Activated T-cell treated with anti-CD3 and anti-CD28 coated beads for 48 hours (primary cell): ENCODE data around the gene PAPOLG.
"Not testable (repeated sequence)": the region's sequence is repeated elsewhere in the genome, so short reads cannot be mapped to it uniquely, and the experiment has no call there.

Experiments
- DNase-seq: peaks from one replicate; pipeline ENCODE4 v3.0.0-alpha.2; 2020; ENCODE audit warnings: low read depth

PAPOLG gene

DNA sequence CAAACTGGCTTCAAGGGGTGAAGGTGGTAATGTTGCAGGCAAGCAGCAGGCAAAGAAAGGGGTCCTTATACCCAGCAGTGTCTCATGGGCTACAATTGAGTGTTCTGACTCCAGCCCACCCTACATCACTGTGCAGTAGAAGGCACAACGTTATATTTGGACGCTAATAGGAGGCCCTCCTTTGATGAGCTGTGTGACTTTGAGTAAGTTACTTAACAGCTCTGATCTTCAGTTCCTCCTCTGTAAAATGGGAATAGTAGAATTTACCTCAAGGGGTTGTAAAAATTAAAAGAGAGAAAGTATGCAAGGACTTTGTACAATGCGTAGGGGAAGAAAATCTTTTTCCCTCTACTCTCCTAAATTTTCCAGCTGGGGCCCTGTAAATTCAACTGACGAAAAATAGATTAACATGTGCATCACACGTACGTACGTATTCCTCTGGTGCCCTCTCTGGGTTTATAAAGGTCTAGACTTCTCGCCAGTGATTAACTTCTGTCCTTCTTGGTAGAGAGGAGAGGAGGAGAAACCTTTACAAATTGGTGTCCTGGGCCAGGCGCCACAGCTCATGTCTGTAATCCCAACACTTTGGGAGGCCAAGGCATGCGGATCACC is 67.7 kb downstream of the PAPOLG start:
- no peak for DNase-seq

DNA sequence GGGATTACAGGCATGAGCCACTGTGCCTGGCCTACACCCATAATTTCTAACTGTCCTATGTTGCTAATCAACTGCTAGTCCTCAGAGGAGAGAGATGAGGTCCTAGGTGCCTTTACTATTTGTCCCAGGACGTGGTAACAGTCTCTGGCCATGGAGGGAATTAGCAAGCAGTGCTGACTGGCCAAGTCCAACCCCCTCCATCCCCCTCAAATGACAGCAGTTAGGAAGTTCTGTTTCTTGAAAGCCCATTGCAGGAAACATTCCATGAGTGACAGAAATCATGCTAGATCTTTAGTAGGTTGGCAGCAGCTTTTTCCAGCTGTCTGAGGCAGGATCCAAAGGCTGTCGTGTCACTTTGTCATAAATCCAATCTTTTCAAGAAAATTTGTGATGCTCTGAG is 69.6 kb downstream of the PAPOLG start:
- no peak for DNase-seq

DNA sequence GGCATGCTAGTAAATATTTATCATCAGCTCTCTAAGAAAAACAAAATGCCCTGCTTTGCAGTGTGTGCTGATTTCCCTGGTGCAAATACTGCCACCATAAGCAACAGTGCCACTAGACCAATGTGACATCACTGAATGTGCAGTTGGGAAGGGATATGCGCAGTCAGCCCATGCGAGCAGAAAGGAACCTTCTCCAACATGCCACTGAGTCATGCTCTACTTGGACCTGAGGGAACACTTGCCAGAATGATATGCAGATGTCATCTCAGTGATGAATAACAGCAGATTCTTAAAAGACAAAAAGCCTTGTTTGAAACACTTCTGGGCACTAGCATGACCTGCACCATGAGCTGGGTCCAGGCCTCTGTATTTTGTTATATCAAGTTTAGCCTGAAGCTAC is 70.0 kb downstream of the PAPOLG start:
- no peak for DNase-seq

DNA sequence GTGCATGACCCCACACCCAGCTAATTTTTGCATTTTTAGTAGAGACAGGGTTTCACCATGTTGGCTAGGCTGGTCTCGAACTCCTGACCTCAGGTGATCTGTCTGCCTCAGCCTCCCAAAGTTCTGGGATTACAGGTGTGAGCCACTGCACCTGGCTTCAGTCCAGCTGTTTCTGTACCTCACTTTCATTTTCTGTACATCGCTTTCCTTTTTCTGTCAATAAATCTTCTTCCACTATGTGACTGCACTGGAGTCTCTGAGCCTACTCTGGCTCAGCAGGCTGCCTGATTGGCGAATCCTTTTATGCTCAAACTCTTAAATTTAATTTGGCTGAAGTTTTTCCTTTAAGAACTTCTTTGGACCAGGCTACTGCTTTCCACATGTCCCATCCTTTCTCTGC is 70.8 kb downstream of the PAPOLG start:
- not testable (repeated sequence) for DNase-seq

DNA sequence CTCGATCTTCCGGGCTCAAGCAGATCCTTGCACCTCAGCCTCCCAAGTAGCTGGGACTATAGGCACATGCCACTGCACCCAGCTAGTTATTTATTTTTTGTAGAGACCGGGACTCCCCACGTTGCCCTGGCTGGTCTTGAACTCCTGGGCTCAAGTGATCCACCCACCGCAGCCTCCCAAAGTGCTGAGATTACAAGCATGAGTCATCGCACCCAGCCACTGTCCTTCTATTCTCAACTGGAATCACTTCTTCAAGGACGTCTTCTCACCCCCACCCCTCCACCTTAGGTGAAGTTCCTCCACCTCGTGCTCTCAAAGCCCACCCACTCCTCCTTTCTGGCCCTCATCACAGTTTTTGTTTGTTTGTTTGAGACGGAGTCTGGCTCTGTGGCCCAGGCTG is 71.3 kb downstream of the PAPOLG start:
- DNase-seq, result no peak

DNA sequence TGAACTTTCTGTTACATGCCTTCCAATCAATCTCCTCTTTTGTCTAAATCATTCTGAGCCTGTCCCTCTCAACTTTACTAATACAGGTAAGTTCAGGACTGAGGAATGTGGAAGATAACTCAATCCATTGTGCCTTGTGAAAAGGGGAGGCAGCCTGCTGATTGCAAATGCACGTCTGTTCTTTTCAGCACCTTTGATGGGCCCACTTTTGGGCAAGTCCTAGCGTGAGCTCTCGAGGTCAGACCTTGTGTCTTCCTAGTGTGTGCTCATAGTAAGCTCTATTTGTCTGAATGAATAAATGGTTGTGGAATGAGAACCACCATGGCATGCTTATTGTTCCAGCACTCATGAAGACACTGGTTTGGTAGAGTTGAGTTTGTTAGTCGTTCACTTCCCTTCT is 74.9 kb downstream of the PAPOLG start:
- no peak for DNase-seq

DNA sequence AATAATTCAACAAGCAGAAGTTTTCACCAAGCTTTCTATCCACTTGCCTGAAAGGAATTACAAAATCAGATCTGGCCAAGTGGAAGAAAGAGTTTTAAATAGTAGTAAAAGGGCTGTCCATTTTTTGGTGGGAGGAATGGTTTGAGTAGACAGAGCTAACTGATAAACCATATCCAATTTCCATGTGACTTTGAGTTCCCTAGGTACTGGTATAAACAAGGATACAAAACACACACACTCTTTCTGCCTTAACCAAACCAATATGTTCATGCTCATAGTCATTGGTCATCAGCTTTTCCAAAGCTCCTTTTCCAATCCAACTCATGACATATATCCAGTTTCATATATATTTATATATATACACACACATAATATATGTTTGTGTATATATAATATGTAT is 75.9 kb downstream of the PAPOLG start:
- no peak for DNase-seq

DNA sequence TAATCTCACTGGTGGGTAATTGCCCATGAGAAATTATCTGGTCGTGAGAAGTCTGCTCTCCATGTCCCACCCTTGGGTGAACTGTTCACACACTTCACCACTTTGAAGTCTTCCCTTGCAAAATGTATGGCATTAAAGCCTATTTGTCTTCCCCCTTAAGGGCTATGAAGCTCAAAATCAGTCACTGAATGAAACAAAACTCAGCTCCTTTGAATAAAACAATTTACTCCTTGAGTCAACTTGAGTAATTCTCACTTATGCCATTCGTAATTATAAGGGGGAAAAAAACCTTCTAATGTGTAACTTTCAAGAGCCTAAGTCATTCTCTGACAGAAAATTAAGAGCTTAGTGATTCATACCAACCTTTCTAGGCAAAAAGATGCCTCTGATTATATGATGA is 76.6 kb downstream of the PAPOLG start:
- DNase-seq, result no peak

DNA sequence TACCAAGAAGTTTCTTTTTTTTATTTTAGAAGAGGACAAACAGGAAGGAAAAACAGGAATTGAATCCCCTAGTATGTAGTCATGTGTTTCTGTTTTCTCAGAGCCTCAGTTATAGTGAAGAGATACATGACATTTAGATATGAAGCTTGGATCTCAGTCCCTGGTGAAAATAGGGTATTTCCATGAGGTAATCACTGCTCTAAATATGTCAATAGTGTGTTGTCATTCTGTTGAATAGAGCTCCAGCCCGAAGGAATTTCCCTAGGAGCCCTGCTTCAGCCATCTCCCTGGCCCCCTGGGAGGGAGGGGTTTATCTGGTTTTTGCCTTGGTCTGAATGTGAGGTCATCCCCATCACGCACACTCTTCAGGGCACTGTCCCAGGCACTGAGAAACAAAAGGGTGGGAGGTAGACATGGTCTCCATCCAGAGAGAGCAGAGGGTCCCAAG is 78.2 kb downstream of the PAPOLG start:
- DNase-seq, result no peak

DNA sequence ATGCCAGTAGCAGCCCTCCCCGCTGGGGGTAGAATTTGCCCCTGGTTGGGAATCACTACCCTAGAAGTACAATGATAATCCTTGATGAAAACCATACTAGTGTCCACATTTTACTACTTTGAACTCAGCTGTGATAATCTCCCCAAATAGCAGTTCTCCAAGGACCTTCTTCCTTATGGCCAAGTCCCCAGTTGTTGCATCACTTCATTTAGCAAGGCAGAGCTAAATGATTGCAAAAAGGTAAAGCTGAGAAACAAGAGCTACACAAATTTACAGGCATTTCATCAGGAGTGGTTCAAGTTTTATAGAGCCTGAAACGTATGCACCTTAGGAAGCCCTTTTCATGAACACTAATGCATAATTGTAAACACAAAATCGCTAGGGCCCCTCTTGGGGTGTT is 80.4 kb downstream of the PAPOLG start:
- DNase-seq, result no peak

DNA sequence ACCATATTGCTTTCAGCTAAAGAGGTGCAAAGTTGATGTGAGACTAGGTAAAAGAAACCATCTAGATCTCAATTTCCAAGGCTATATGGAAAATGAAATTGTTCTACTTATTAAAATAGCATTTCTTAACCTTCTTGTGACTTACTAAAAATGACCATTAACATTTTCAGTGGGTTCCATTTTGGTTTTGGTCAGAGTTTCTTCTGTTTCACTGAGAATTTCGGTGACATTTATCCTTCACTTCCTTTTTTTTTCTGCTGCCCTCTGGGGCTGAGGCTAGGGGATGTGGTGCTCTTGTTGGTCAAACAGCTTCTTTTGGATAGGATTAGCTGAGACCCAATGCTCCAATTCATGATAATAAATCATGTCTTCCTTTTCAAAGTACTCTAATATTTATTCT is 81.1 kb downstream of the PAPOLG start:
- DNase-seq, result no peak

DNA sequence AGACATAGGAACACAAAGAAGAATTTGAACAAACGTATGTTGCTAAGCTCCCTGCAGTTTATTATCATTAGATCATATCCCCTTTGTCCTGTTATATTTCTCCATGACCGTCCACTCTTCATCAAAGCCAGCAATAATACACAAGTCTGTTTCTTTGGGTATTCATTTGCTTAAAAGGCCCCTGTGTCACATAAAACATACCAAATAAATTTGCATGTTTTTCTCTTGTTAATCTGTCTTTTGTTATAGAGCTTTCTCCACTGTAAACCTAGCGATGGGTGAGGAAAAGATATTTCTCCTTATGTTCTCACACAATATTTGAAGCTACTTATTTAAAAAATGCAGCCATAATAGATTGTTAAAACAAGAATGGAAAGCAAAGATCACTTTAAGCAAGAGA is 82.4 kb downstream of the PAPOLG start:
- no peak for DNase-seq

DNA sequence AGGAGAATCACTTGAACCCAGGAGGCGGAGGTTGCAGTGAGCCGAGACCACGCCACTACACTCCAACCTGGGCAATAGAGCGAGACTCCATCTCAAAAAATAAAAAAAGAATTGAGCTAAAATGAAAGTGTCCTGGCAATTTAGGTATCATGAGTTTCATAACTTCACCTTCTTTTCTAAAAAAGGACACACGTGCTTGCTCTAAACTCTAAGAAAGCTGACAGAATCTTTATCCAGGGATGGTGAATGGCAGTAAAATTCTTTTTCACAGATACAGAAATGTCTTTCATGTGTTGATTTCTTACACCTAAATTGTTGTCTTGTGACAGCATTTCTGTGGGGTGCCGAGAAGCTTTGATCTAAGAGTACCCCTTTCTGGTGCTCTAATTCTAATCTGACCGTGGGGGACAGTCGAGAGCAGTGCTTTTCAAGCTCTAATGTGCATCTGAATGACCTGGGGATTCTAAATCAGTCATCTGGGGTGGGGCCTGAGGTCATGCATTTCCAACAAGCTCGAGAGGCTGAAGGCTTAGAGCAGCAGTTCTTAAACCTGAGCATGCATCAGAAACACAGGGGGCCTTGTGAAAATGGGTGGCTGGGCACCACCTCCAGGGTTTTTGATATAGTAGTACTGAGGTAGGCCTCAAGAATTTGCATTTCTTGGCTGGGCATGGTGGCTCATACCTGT is 83.2 kb downstream of the PAPOLG start:
- no peak for DNase-seq

DNA sequence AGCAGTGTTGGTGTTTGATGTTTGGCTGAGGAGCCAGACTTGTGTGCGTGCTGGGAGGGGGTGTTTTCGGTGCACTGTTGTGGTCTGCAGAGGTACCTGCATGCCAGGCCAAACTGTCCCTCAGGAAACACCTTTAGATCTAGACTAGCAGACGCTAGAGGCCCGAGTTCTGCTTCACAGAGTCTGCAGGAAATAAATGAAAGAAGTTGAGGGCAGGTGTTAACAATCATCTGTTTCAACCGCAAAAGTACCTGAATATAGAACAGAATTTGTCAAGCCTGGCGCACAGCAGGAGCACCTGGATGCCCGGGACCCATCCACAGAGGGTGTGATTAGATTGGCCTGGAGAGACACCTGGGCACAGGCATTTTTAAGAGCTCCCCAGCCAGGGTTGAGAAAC is 84.8 kb downstream of the PAPOLG start:
- no peak for DNase-seq

DNA sequence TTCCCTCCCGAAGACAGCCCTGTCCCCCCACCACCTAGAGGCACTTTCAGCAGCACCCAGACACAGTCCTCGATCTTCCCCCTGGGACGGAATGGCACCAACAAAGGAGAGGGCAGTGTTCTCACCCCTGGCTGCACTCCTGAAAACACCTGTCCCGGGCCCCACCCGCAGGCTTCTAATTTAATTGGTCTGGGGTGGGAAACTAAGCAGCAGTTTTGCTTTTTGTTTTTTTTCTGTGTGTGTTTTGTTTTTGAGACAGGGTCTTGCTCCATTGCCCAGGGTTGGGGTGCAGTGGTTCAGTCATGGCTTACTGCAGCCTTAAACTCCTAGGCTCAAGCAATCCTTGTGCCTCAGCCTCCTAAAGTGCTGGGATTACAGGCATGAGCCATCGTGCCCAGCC is 86.9 kb downstream of the PAPOLG start:
- no peak for DNase-seq

DNA sequence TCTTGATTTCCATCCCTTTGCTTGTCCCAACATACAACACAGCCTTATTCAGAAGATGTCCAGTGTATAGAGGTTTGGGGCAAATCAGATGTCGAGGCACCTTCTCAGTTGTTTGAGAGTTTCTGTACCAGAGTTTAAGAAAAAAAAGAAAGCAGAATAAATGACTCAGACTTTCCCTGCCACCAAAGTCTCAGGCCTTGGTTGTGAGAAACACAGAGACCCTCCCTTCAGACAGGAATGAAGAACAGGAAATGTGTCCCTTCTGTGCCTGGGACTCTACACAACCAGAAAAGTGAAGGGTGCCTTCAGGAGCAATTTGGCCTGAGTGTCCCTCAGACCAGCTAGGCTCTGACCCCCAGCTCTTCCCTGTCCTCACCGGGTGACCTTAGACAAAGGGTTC is 88.0 kb downstream of the PAPOLG start:
- no peak for DNase-seq

DNA sequence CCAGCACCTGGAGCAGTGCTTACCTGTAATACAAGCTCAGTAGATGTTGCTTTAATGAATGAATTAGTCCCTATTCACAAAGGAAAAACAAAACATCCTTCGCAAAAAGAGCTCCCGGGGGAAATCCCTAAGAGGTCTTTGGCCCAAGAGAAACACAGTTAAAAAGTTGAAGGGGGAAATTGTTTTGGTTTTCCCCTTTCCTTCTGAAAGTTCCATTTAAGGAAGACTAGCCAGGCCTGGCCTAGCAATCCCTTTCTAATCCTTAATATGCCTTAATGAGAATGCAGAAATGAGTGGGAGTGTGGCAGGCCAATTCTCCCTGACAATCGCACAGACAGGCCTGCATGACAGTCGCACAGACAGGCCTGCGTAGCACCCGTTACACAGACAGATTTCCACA is 91.8 kb downstream of the PAPOLG start:
- DNase-seq, result no peak
